Osteoblast (primary cell): ENCODE measurements around the gene SNRPB. TPM values are rescaled to one million over a fixed set of nuclear protein-coding genes. Genes with fewer than 3 reads are reported as not detected.
A peak's percentile ranks its signal among the peaks of the same experiment; 100 is the strongest.

Source experiments
- DNase-seq: peaks from one replicate; pipeline ENCODE4 v3.0.0; 2011; ENCODE audit warnings: low spot score, mixed read lengths; ENCODE audit not compliant: insufficient read length; ENCODE audit errors: missing footprints
- H2AFZ ChIP-seq: 2 replicates; pipeline ENCODE4 v1.6.0; 2011; ENCODE audit warnings: mild to moderate bottlenecking, low read length
- H3K27ac ChIP-seq: 2 replicates; pipeline ENCODE4 v1.5.1; 2011; ENCODE audit warnings: mild to moderate bottlenecking, low read depth, low read length, moderate library complexity
- H3K27me3 ChIP-seq: 2 replicates; pipeline ENCODE4 v1.6.0; 2012; ENCODE audit warnings: mild to moderate bottlenecking, control low read depth, inconsistent platforms, low read length, moderate library complexity; ENCODE audit not compliant: insufficient read depth
- H3K36me3 ChIP-seq: 2 replicates; pipeline ENCODE4 v1.5.1; 2011; ENCODE audit warnings: mild to moderate bottlenecking, low read length, control low read depth, moderate library complexity; ENCODE audit not compliant: insufficient read depth
- H3K4me1 ChIP-seq: 2 replicates; pipeline ENCODE4 v1.5.1; 2011; ENCODE audit warnings: mild to moderate bottlenecking, low read length, control low read depth, moderate library complexity; ENCODE audit not compliant: insufficient read depth
- H3K4me2 ChIP-seq: 2 replicates; pipeline ENCODE4 v1.6.0; 2011; ENCODE audit warnings: mild to moderate bottlenecking, low read length; ENCODE audit not compliant: insufficient read depth
- H3K4me3 ChIP-seq: fragments of 200-600 bp; sonication (generic); 3 replicates; pipeline ENCODE4 v1.5.1; 2012; ENCODE audit warnings: mild to moderate bottlenecking, low read length, inconsistent platforms; ENCODE audit not compliant: insufficient read depth
- H3K79me2 ChIP-seq: 2 replicates; pipeline ENCODE4 v1.6.0; 2012; ENCODE audit warnings: mild to moderate bottlenecking, low read length, control low read depth, inconsistent platforms; ENCODE audit not compliant: insufficient read depth
- H3K9me3 ChIP-seq: 2 replicates; pipeline ENCODE4 v1.5.1; 2011; ENCODE audit warnings: low read depth, low read length, control low read depth
- H4K20me1 ChIP-seq: 2 replicates; pipeline ENCODE4 v1.6.0; 2012; ENCODE audit warnings: mild to moderate bottlenecking, low read length, control low read depth; ENCODE audit not compliant: insufficient read depth
- total RNA-seq: library from RNA; depleted of rRNA; stranded (reverse); fragments of >200 nt; gene quantifications from 2 replicates; pipeline ENCODE4 v1.2.3, GENCODE V29; 2012
- TF ChIP-seq, protein P1 (sequence below): IDR thresholded peaks from 2 replicates; pipeline ENCODE4 v1.5.1; 2011; ENCODE audit warnings: mild to moderate bottlenecking, low read depth, low read length, moderate library complexity; ENCODE audit errors: extremely low read depth

SNRPB gene
- total RNA-seq, 1 donor, result 109 TPM

DNA sequence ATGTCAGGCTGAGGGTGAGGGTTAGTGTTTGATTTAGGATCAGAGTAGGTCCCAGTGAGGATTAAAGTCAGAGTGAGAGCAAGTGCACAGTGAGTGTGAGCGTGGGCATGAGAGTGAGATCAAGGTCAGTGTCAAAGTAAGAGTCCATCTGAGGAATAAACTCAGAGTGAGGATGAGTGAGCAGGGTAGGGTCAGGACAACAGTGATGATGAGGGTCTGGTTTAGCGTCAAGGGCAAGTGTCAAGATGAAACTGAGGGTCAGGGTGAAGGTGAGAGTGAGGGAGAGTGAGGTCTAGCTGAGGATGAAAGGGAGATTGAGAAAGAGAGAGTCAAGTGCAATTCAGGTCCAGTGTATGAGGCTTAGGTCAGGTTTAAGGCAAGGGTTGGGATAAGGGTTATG lies 45.8 kb upstream of the SNRPB start:
- Histone ChIP-seq H3K4me1 (peaks cover 12% of the 10 kb centered on the region), H2AFZ (no peak overlapping the region), H4K20me1 (no peaks in the 10 kb centered on the region), H3K36me3 (no peaks in the 10 kb centered on the region), H3K4me3 (no peak overlapping the region), H3K9me3 (no peaks in the 10 kb centered on the region), H3K4me2 (no peak overlapping the region), H3K27me3 (no peaks in the 10 kb centered on the region), H3K27ac (no peak overlapping the region), H3K79me2 (no peaks in the 10 kb centered on the region)
- TF ChIP-seq, protein P1, sequence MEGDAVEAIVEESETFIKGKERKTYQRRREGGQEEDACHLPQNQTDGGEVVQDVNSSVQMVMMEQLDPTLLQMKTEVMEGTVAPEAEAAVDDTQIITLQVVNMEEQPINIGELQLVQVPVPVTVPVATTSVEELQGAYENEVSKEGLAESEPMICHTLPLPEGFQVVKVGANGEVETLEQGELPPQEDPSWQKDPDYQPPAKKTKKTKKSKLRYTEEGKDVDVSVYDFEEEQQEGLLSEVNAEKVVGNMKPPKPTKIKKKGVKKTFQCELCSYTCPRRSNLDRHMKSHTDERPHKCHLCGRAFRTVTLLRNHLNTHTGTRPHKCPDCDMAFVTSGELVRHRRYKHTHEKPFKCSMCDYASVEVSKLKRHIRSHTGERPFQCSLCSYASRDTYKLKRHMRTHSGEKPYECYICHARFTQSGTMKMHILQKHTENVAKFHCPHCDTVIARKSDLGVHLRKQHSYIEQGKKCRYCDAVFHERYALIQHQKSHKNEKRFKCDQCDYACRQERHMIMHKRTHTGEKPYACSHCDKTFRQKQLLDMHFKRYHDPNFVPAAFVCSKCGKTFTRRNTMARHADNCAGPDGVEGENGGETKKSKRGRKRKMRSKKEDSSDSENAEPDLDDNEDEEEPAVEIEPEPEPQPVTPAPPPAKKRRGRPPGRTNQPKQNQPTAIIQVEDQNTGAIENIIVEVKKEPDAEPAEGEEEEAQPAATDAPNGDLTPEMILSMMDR, result no peak
- no peak for DNase-seq

DNA sequence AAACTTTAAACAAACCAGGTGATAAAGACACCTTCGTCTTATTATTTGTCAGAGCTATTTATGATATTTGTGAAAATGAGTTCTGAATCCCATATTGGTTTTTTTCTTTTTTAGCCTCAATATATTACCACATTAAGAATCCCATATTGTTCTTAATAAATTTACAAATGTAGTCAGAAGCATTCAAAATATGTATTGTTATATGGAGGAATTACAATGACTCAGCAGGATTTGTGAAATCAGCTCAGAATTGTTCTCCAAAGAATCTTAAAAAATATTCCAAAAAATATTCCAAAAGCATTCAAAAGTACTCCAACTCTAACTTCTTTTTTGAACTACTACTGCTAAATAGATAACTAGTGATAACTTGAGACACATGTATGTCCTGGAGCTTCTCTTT lies 44.6 kb upstream of the SNRPB start:
- no peaks in the 10 kb centered on the region for H3K36me3 ChIP-seq
- H3K4me2 ChIP-seq, result no peak overlapping the region
- DNase-seq, result peak; percentile 58
- TF ChIP-seq, protein P1, result no peak
- peaks cover 12% of the 10 kb centered on the region for H3K4me1 ChIP-seq
- no peak overlapping the region for H3K4me3 ChIP-seq
- no peak overlapping the region for H3K27ac ChIP-seq
- peak overlapping the region; percentile 38 for H2AFZ ChIP-seq
- H3K9me3 ChIP-seq, result no peaks in the 10 kb centered on the region
- H4K20me1 ChIP-seq, result no peaks in the 10 kb centered on the region
- no peaks in the 10 kb centered on the region for H3K27me3 ChIP-seq
- H3K79me2 ChIP-seq, result no peaks in the 10 kb centered on the region

DNA sequence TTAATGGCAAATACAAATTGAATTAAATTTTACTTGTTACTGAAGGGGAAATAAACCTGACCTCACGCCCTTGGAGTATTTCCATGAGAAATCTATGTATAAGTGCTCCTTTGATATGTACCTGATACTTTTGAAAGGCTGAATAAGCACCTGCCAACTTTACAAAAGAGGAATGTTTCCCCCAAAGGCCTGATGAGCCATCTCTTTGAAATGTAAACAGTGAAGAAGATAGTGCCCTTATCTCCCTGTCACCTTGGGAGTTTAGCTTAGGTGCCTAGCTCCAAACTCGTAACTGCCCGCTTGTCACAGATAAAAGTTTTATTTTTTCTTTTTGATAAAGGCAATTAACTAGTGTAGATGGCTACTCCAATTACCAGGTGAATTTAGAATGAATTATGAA lies 39.2 kb upstream of the SNRPB start:
- Histone ChIP-seq H3K9me3 (no peaks in the 10 kb centered on the region), H3K4me2 (peak overlapping the region; percentile 83), H3K27me3 (no peaks in the 10 kb centered on the region), H2AFZ (no peak overlapping the region), H3K27ac (no peak overlapping the region), H3K79me2 (peaks cover 24% of the 10 kb centered on the region), H3K4me1 (peaks cover 15% of the 10 kb centered on the region), H4K20me1 (peaks cover 3% of the 10 kb centered on the region), H3K4me3 (no peak overlapping the region), H3K36me3 (no peaks in the 10 kb centered on the region)
- TF ChIP-seq, protein P1, result no peak
- DNase-seq, result no peak

DNA sequence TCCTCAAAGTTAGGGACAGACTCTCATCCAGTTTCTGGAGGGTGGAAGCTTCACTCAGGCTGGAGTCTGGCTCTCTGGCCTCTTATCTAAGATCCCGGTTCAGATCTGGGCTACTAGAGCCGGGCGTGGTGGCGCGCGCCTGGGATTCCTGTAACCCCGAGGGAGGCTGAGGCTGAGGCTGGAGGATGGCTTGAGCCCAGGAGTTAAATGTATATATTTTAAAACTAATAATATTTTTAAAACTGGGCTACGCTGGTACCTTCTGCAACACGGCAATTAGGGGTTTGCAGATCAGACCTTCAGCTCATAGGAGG lies 38.8 kb upstream of the SNRPB start:
- Histone ChIP-seq H3K4me1 (peaks cover 15% of the 10 kb centered on the region), H3K79me2 (peaks cover 24% of the 10 kb centered on the region), H3K4me2 (peak overlapping the region; percentile 83), H4K20me1 (peaks cover 3% of the 10 kb centered on the region), H3K27me3 (no peaks in the 10 kb centered on the region), H3K27ac (peak overlapping the region; percentile 84), H3K36me3 (no peaks in the 10 kb centered on the region), H2AFZ (peak overlapping the region; percentile 94), H3K9me3 (no peaks in the 10 kb centered on the region), H3K4me3 (peak overlapping the region; percentile 97)
- DNase-seq, result no peak
- TF ChIP-seq, protein P1, result no peak
